AG10803 (cell line): ENCODE measurements around the gene GTPBP3.
A peak's percentile ranks its signal among the peaks of the same experiment; 100 is the strongest.
"Not testable (repeated sequence)": the region's sequence is repeated elsewhere in the genome, so short reads cannot be mapped to it uniquely, and the experiment has no call there.

Source experiments
- DNase-seq: peaks from one replicate; pipeline ENCODE4 v3.0.0; 2010; ENCODE audit warnings: low read depth
- H3K4me3 ChIP-seq: 2 replicates; pipeline ENCODE4 v1.5.1; 2011; ENCODE audit warnings: mild to moderate bottlenecking, low read length, control low read depth
- CTCF ChIP-seq: conservative IDR thresholded peaks from 2 replicates; pipeline ENCODE4 v1.5.1; 2011; ENCODE audit warnings: mild to moderate bottlenecking, low read length, control low read depth, inconsistent platforms

The GTPBP3 gene

GRCh38 chr19:17359905-17360800 lies 22.8 kb downstream of the GTPBP3 start:
- no peak for DNase-seq
- no peak for TF ChIP-seq CTCF
- no peak overlapping the region for H3K4me3 ChIP-seq

- H3K4me3 ChIP-seq, DNase-seq: not testable (repeated sequence)
These were observed 26.7 kb downstream of the GTPBP3 start for GRCh38 chr19:17363852-17364605.

DNA sequence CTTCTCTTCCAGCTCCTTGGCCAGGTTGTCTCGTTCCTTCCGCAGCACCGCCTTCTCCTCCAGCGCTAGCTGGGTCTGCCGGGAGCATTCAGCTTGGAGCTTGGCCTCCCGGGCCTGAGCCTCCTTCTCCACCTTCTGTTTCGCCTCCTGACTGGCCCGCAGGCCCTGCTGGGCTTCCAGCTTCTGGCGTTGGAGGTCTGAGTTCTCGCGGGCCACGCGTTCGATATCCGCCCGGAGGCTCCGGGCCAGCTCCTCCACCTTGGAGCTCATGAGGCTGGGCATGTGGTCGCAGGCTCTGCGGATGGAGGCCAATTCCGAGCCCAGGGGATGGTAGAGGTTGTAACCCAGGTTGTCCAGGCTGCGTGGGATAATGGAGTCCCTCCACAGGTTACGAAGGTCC lies 28.0 kb downstream of the GTPBP3 start:
- DNase-seq, result no peak
- H3K4me3 ChIP-seq, result no peak overlapping the region
- TF ChIP-seq CTCF, result no peak

DNA sequence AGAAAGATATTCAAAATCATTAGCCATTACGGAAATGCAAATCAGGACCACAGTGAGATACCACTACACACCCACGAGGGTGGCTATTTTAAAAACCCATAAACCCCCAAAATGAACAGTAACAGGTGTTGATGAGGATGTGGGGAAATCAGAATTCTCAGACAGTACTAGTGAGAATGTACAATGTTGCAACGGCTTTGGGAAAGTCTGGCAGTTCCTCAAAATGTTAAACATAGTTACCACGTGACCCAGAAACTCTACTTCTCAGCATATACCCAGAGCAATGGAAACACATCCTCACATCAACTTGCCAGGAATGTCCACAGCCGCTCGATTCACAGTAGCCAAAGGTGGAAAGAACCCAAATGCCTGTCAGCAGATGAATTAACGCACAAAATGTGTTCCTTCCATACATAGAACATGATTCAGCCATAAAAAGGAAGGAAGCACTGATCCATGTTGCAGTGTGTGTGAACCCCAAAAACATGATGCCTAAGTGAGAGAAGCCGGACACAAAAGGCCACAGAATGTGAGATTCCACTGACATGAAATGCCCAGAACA lies 32.8 kb downstream of the GTPBP3 start:
- DNase-seq, result peak; percentile 47
- no peak for TF ChIP-seq CTCF
- H3K4me3 ChIP-seq, result no peak overlapping the region

DNA sequence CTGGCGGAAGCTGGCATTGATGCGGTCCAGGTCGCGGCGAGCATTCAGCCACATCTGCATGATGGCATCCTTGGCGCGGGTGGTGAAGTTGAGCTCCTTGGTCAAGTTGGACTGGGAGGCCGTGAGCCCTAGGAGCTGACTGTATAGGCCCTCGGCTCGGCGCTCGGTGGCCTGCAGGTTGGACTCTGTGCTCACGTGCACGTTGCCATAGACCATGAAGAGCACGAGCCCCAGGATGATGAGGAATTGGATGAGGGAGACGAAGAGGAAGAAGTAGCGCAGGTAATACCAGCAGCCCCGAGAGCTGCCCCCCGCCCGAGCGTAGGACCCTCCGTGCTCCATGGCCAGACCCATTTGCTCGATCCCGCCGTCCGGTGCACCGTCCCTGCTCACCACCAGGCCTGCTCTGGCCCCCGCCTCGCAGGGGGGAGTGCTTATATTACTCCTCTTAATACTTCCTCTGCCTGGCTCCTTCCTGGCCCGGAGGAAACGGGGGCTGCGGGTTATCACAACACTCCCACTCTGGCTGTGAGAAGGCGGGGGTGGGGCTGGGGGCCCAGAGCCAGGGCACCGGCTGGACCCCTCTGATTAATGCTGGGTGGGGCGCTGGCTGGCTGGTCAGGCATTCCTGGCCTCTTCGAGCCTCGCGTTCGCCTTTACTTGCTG lies 39.7 kb downstream of the GTPBP3 start, which contains the start of gene PLVAP:
PLVAP (minus strand) TSS at position 408 of the 666 bp plus-strand sequence; CDS start at position 354, 54 bp downstream.
- no peak for DNase-seq
- no peak for TF ChIP-seq CTCF
- H3K4me3 ChIP-seq, result no peak within 1 kb of the TSS

GRCh38 chr19:17378271-17378670 lies 40.9 kb downstream of the GTPBP3 start:
- DNase-seq, result no peak
- TF ChIP-seq CTCF, result no peak

GRCh38 chr19:17379221-17379631 lies 41.9 kb downstream of the GTPBP3 start:
- no peak overlapping the region for H3K4me3 ChIP-seq
- TF ChIP-seq CTCF, result no peak
- no peak for DNase-seq

More at GRCh38 chr19:17378271-17378670, 40.9 kb downstream of the GTPBP3 start:
- no peak overlapping the region for H3K4me3 ChIP-seq
